ENCODE results near the gene BOK.

DNA sequence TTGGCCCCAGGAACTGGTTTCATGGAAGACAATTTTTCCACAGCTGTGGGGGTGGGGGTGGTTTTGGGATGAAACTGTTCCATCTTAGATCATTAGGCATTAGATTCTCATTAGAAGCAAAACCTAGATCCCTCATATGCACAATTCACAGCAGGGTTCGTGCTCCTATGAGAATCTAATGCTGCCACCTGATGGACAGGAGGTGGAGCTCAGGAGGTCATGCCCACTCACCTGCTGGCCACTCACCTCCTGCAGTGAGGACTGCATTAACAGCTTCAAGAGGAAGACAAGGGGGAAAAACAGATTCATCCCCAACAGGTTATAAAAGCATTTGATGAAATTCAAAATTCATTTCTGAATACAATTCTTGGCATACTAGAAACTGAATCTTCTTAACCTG, 39.9 kb downstream of the BOK start:
- TF ChIP-seq, protein P1, sequence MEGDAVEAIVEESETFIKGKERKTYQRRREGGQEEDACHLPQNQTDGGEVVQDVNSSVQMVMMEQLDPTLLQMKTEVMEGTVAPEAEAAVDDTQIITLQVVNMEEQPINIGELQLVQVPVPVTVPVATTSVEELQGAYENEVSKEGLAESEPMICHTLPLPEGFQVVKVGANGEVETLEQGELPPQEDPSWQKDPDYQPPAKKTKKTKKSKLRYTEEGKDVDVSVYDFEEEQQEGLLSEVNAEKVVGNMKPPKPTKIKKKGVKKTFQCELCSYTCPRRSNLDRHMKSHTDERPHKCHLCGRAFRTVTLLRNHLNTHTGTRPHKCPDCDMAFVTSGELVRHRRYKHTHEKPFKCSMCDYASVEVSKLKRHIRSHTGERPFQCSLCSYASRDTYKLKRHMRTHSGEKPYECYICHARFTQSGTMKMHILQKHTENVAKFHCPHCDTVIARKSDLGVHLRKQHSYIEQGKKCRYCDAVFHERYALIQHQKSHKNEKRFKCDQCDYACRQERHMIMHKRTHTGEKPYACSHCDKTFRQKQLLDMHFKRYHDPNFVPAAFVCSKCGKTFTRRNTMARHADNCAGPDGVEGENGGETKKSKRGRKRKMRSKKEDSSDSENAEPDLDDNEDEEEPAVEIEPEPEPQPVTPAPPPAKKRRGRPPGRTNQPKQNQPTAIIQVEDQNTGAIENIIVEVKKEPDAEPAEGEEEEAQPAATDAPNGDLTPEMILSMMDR (IDR thresholded peaks at IDR 0.05; ENCODE audit: borderline replicate concordance, extremely low read depth, low read length, poor library complexity, severe bottlenecking), result peak; percentile 42
- TF ChIP-seq EZH2 (IDR thresholded peaks at IDR 0.05; ENCODE audit: borderline replicate concordance, low read depth, low read length, severe bottlenecking), result no peak
